HG03571 (cell line): ENCODE measurements around the gene OFD1.

Experiments used
- ATAC-seq: cut with Tn5 transposase; IDR thresholded peaks from one replicate; pipeline ENCODE4 v1.9.1; 2021; ENCODE audit not compliant: unreplicated experiment

The OFD1 gene

GRCh38 chrX:13791559-13791958, 57.0 kb downstream of the OFD1 start:
- no peak for ATAC-seq

DNA sequence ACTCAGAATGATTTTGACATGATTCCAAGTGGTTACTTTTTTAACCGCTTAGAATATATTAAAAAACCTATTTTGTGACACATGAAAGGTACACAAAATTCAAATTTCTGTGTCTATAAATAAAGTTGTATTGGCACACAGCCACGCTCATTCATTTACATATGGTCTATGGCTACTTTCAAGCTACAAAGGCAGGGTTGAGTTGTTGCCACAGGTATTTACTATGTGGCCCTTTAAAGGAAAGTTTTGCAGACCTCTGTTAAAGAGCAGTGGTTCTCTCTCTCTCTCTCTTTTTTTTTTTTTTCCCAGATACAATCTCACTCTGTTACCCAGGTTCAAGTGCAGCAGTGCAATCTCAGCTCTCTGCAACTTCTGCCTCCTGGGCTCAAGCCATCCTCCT, 59.3 kb downstream of the OFD1 start:
- no peak for ATAC-seq

GRCh38 chrX:13794417-13794816, 59.9 kb downstream of the OFD1 start:
- ATAC-seq = no peak

GRCh38 chrX:13797512-13797911, 63.0 kb downstream of the OFD1 start:
- no peak for ATAC-seq

- no peak for ATAC-seq
Observed at GRCh38 chrX:13798184-13798583, 63.6 kb downstream of the OFD1 start.

- no peak for ATAC-seq
Observed at GRCh38 chrX:13803116-13803515, 68.6 kb downstream of the OFD1 start.

DNA sequence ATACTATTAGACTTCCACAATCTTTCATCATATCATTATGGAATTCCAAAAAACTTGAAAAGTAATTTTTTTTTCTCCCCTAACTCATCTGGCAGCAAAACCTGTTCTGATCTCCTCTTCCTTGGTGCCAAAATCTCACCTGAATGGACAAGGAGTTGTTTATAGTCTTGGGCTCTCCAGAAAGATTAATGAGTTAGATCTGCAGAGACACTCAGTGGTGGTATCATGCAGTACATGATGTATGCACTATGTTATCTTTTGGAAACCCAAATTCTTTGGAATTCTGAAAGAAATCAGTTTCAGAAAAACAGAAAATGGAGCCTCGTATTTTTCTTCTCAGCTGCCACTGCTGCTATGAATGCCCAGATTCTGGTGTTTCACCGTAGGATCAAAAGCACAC, 70.7 kb downstream of the OFD1 start:
- no peak for ATAC-seq

- no peak for ATAC-seq
Observed at GRCh38 chrX:13808293-13808692, 73.7 kb downstream of the OFD1 start.

DNA sequence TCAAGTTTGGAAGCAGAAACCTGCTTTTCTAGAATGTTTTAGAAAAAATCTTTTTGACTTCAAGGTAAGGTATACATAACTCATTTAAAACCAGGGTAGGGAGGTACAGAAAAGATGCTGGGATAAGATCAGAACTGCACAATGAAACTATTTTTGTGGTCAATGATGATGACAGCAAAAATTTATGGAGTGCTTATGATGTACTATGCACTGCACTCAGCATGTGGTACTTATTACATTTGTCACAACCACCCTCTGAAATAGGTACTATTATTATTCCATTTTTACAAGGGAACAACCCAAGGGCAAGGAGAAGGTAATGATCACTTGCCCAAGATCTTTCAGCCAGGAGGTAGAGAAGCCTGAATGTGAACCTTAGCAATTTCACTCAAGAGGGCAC, 74.3 kb downstream of the OFD1 start:
- no peak for ATAC-seq

- ATAC-seq = no peak
Observed at GRCh38 chrX:13815664-13816063, 81.1 kb downstream of the OFD1 start.

GRCh38 chrX:13816176-13816575, 81.6 kb downstream of the OFD1 start:
- ATAC-seq = no peak

GRCh38 chrX:13816643-13817627, 82.4 kb downstream of the OFD1 start, which contains the start of gene GPM6B:
TSS of gene GPM6B (minus strand) at chrX:13817093. CDS start at chrX:13816904, 189 bp downstream.
- ATAC-seq = no peak
